ENCODE measurements around the gene AP2M1. TPM values are rescaled to one million over a fixed set of nuclear protein-coding genes. Genes with fewer than 3 reads are reported as not detected.

AP2M1 gene
- total and polyA plus RNA-seq, 2 of the 13 experiments (the other 11 are each of a cell fraction or from before 2014, with no cell fraction given), result 126 to 146 TPM

- 97% methylated on average over 9 of the region's 9 CpGs for WGBS (ENCODE audit: low lambda C conversion rate)
- H2AFZ ChIP-seq (ENCODE audit: low read length), result no peak overlapping the region
- in situ Hi-C loops (cut with HindIII; ENCODE audit: extremely low pct_ligation_motif_present, low pct_unique_long_range_greater_than_20kb), result no loop called here
- ChIA-PET CTCF (ENCODE audit: low intra/inter-chr PET ratio, low total read pairs) (no interaction called here), POLR2A (no interaction called here)
- no peak overlapping the region for H3K27ac ChIP-seq (ENCODE audit: extremely low read length, insufficient read depth, low read length)
- no TSS peak for BruUV-seq (replicated peaks)
- no peaks in the 10 kb centered on the region; a peak in 1 of 5 replicates for H3K27me3 ChIP-seq (ENCODE audit: control insufficient read depth in 1 of 2, insufficient read depth in 2 of 2, low read length in 2 of 2)
- intact Hi-C loops (cut with micrococcal nuclease; ENCODE audit: unreplicated experiment), result no loop called here
- peaks cover 13 to 50% of the 10 kb centered on the region in 2 experiments; a peak in 4 of 5 replicates for H3K36me3 ChIP-seq (replicated peaks in 1 of 2; ENCODE audit: control insufficient read depth in 1 of 2, insufficient read depth in 2 of 2, low read length in 2 of 2)
- no peak for FAIRE-seq
- no peaks in the 10 kb centered on the region; the same call in 1 of the 2 replicates for H4K20me1 ChIP-seq (ENCODE audit: insufficient read depth, low read length)
- no peak for TF ChIP-seq BRCA1 (CRISPR knock-in tag; IDR thresholded peaks at IDR 0.05)
- TF ChIP-seq SMAD9 (CRISPR knock-in tag; IDR thresholded peaks at IDR 0.05), result no peak
- TF ChIP-seq KAT7 (CRISPR knock-in tag; IDR thresholded peaks at IDR 0.05; ENCODE audit: borderline replicate concordance), result no peak
- no peak for TF ChIP-seq CENPBD1 (CRISPR knock-in tag; IDR thresholded peaks at IDR 0.05; ENCODE audit: borderline replicate concordance, low read depth)
- no peak for TF ChIP-seq ZNF691 (CRISPR knock-in tag; IDR thresholded peaks at IDR 0.05; ENCODE audit: borderline replicate concordance, low read depth)
- TF ChIP-seq HMGA1 (CRISPR knock-in tag; conservative IDR thresholded peaks at IDR 0.05), result no peak
- TF ChIP-seq PREB (CRISPR knock-in tag; IDR thresholded peaks at IDR 0.05), result no peak
- no peak for TF ChIP-seq MED8 (CRISPR knock-in tag; IDR thresholded peaks at IDR 0.05; ENCODE audit: insufficient replicate concordance)
- TF ChIP-seq PCBP1 (IDR thresholded peaks at IDR 0.05; ENCODE audit: borderline replicate concordance, low read depth, low read length), result no peak
- TF ChIP-seq ZFP41 (CRISPR knock-in tag; IDR thresholded peaks at IDR 0.05; ENCODE audit: borderline replicate concordance), result no peak
- no peak for TF ChIP-seq MBNL3 (CRISPR knock-in tag; conservative IDR thresholded peaks at IDR 0.05)
- no peak for TF ChIP-seq HHEX (CRISPR knock-in tag; IDR thresholded peaks at IDR 0.05)
- no peak for TF ChIP-seq BRF2 (CRISPR knock-in tag; IDR thresholded peaks at IDR 0.05)
- no peak overlapping the region for H3K4me3 ChIP-seq (replicated peaks in 1 of 3; ENCODE audit: insufficient read depth in 1 of 3, low read depth in 2 of 3, low read length in 3 of 3)
- H3K4me2 ChIP-seq (ENCODE audit: low read depth, low read length), result no peak overlapping the region
- no peak for DNase-seq (ENCODE audit: low spot score)
- peaks cover 15% of the 10 kb centered on the region for H3K4me1 ChIP-seq (ENCODE audit: insufficient read depth, low read length)
- no peak overlapping the region for H3K9ac ChIP-seq (ENCODE audit: insufficient read depth, low read depth, low read length)
- no peak for ATAC-seq
- peaks cover 20% of the 10 kb centered on the region for H3K79me2 ChIP-seq (ENCODE audit: insufficient read depth, low read length)
- no peaks in the 10 kb centered on the region for H3K9me3 ChIP-seq (ENCODE audit: low read length)
Measured at GRCh38 chr3:184171562-184171961, 3.1 kb upstream of the AP2M1 start.
